GM10248 (cell line): ENCODE data around the gene SSC4D.
"Not testable (repeated sequence)": the region's sequence is repeated elsewhere in the genome, so short reads cannot be mapped to it uniquely, and the experiment has no call there.

ENCODE experiments used
- CTCF ChIA-PET: fragments of 300-600 bp; sonication (Branson Sonifier 250); formaldehyde crosslinking; extraction: SDS; loops from one replicate; lab custom pipeline; 2021; ENCODE audit warnings: antibody characterized with exemption; lab: Yijun Ruan, JAX
- POLR2A ChIA-PET: fragments of 350-650 bp; sonication (Branson Sonifier 250); formaldehyde crosslinking; extraction: SDS; loops from one replicate; lab custom pipeline; 2020; ENCODE audit warnings: antibody characterized with exemption; lab: Yijun Ruan, JAX
- DNase-seq: peaks from one replicate; pipeline ENCODE4 v3.0.0; 2012; ENCODE audit errors: extremely low spot score
- CTCF ChIP-seq: IDR thresholded peaks from 2 replicates; pipeline ENCODE4 v1.5.1; 2012; ENCODE audit warnings: mild to moderate bottlenecking, low read depth; ENCODE audit errors: extremely low read depth, missing control alignments, control extremely low read depth

Gene SSC4D

GRCh38 chr7:76390092-76390491, 19.4 kb downstream of the SSC4D start:
- CTCF ChIA-PET: interaction anchor here (2.4 kb wide), 1 partner anchor 30 kb away, joined by 7 read pairs; no protein-coding TSS in a partner anchor

GRCh38 chr7:76387789-76388188, 21.7 kb downstream of the SSC4D start:
- DNase-seq, POLR2A ChIA-PET: not testable (repeated sequence)
- CTCF ChIA-PET: interaction anchor here (1.0 kb wide), 1 partner anchor 37 kb away, joined by 3 read pairs; the partner anchor contains the start of gene ZP3

More at GRCh38 chr7:76390092-76390491, 19.4 kb downstream of the SSC4D start:
- no peak for TF ChIP-seq CTCF
- no peak for DNase-seq
- POLR2A ChIA-PET: no interaction called here

GRCh38 chr7:76386691-76387260, 22.7 kb downstream of the SSC4D start:
- POLR2A ChIA-PET: interaction anchor here (0.6 kb wide), 1 partner anchor 1143 kb away, joined by 4 read pairs; no protein-coding TSS in a partner anchor
- CTCF ChIA-PET: no interaction called here
- no peak for TF ChIP-seq CTCF
- DNase-seq: no peak

- ChIA-PET POLR2A (no interaction called here), CTCF (no interaction called here)
- no peak for DNase-seq
- TF ChIP-seq CTCF: no peak
Observed at GRCh38 chr7:76383089-76383944, 26.2 kb downstream of the SSC4D start.

- no peak for TF ChIP-seq CTCF
- CTCF ChIA-PET: no interaction called here
- POLR2A ChIA-PET: no interaction called here
- DNase-seq: no peak
Observed at GRCh38 chr7:76381814-76382213, 27.7 kb downstream of the SSC4D start.

GRCh38 chr7:76380623-76380966, 28.9 kb downstream of the SSC4D start:
- POLR2A ChIA-PET: no interaction called here
- CTCF ChIA-PET: no interaction called here
- no peak for TF ChIP-seq CTCF
- no peak for DNase-seq
